Suprapubic skin (tissue), 4 donors: Measurements from ENCODE around the gene PCGF3. TPM values are rescaled to one million over a fixed set of nuclear protein-coding genes. Genes with fewer than 3 reads are reported as not detected.

Experiments
- DNase-seq, 2 donors: peaks; one replicate each; pipeline ENCODE4 v3.0.0-alpha.2; 2019; ENCODE audit warnings: low spot score in 2 of 2
- H3K27ac ChIP-seq: fragments of 200-600 bp; sonication (generic); one replicate; pipeline ENCODE4 v1.5.1; 2019
- H3K27me3 ChIP-seq: fragments of 200-600 bp; sonication (generic); one replicate; pipeline ENCODE4 v1.5.1; 2019
- H3K36me3 ChIP-seq: fragments of 200-600 bp; sonication (generic); one replicate; pipeline ENCODE4 v1.5.1; 2019
- H3K4me1 ChIP-seq: fragments of 200-600 bp; sonication (generic); one replicate; pipeline ENCODE4 v1.5.1; 2019
- H3K4me3 ChIP-seq: fragments of 200-600 bp; sonication (generic); one replicate; pipeline ENCODE4 v1.5.1; 2019; ENCODE audit warnings: mild to moderate bottlenecking
- H3K9me3 ChIP-seq: fragments of 200-600 bp; sonication (generic); one replicate; pipeline ENCODE4 v1.5.1; 2019
- EP300 ChIP-seq: sonication (generic); formaldehyde crosslinking; IDR thresholded peaks from one replicate; pipeline ENCODE4 v1.6.1; 2017; ENCODE audit warnings: antibody characterized with exemption
- POLR2A ChIP-seq, 2 donors: fragments of 450-650 bp; IDR thresholded peaks; one replicate each; pipeline ENCODE4 v1.6.1; 2017; ENCODE audit warnings: antibody characterized with exemption in 2 of 2, mild to moderate bottlenecking in 2 of 2, moderate library complexity in 2 of 2
- POLR2AphosphoS5 ChIP-seq, 3 donors: sonication (generic); formaldehyde crosslinking; IDR thresholded peaks; one replicate each; pipeline ENCODE4 v1.6.1; 2017; ENCODE audit warnings: antibody characterized with exemption in 3 of 3
- WGBS: methylation state at CpG from one replicate; pipeline ENCODE4 v1.1.5; 2018; 5-methylcytosine and 5-hydroxymethylcytosine counted together
- total RNA-seq, 4 donors: library from RNA; depleted of rRNA; stranded (reverse); fragments of >200 nt; gene quantifications; one replicate each; pipeline ENCODE4 v1.1.0, GENCODE V29; 2016
- TF ChIP-seq, protein P1 (sequence below), 2 donors: fragments of 200-600 bp in 1 of 2; fragments of 450-650 bp in 1 of 2; sonication (generic) in 1 of 2; IDR thresholded peaks; one replicate each; pipeline ENCODE4 v1.5.1; 2016 to 2019; ENCODE audit warnings: antibody characterized with exemption in 2 of 2, mild to moderate bottlenecking in 1 of 2, moderate library complexity in 1 of 2

The PCGF3 gene
- total RNA-seq, 4 donors from 2014 or later, result 59.7 to 152 (median 71.2) TPM

DNA sequence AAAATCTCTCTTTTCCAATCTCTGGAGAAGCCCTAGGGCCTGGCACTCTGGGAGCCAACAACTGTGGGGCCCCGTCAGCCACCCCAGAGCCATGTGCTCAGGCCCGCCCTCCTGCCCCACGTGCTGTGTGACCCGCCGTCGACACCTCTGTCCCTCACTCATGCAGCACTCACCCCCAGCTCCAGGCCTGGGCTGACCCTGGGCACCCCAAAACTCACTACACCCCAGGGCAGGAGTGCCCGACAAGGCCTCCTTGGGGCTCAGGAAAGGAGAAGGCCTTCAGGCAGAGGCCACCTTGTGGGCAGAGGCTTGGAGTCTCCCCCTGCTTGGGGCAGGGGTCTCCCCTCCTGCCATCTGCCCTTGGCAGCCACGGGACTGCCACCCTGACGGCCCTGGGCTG, 25.5 kb upstream of the PCGF3 start:
- Histone ChIP-seq H3K27me3 (no peaks in the 10 kb centered on the region), H3K27ac (no peak overlapping the region), H3K36me3 (no peaks in the 10 kb centered on the region), H3K4me3 (no peak overlapping the region), H3K4me1 (peaks cover 80% of the 10 kb centered on the region), H3K9me3 (no peaks in the 10 kb centered on the region)
- TF ChIP-seq POLR2A (IDR thresholded peaks at IDR 0.05) (no peak), EP300 (no peak), POLR2AphosphoS5 (IDR thresholded peaks at IDR 0.05) (no peak)
- TF ChIP-seq, protein P1, sequence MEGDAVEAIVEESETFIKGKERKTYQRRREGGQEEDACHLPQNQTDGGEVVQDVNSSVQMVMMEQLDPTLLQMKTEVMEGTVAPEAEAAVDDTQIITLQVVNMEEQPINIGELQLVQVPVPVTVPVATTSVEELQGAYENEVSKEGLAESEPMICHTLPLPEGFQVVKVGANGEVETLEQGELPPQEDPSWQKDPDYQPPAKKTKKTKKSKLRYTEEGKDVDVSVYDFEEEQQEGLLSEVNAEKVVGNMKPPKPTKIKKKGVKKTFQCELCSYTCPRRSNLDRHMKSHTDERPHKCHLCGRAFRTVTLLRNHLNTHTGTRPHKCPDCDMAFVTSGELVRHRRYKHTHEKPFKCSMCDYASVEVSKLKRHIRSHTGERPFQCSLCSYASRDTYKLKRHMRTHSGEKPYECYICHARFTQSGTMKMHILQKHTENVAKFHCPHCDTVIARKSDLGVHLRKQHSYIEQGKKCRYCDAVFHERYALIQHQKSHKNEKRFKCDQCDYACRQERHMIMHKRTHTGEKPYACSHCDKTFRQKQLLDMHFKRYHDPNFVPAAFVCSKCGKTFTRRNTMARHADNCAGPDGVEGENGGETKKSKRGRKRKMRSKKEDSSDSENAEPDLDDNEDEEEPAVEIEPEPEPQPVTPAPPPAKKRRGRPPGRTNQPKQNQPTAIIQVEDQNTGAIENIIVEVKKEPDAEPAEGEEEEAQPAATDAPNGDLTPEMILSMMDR (IDR thresholded peaks at IDR 0.05), result no peak
- WGBS, result 87% methylated on average over 3 of the region's 9 CpGs
- no peak for DNase-seq

DNA sequence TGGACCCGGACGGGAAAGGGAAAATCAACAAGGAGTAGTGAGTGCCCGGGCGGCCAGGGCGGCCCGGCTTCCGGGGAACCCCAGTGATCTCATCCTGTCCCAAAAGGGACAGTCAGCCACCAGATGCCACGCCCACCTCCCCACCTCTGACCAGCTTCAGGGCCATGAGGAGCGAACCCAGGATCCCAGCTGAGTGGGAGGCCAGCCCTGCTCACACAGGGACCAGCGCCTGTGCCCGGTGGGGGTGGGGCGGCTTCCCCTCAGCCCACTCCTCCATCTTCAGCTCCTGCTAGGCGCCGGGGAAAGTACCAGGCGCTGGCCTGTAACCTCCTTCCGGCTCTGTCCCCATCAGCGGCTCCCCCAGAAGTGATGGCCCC, 25.1 kb upstream of the PCGF3 start:
- Histone ChIP-seq H3K4me1 (peaks cover 76% of the 10 kb centered on the region), H3K36me3 (no peaks in the 10 kb centered on the region), H3K9me3 (no peaks in the 10 kb centered on the region), H3K4me3 (peak overlapping the region; percentile 60), H3K27me3 (no peaks in the 10 kb centered on the region), H3K27ac (no peak overlapping the region)
- no CpG with 5 or more reads among the region's 17 CpGs for WGBS
- TF ChIP-seq POLR2A (IDR thresholded peaks at IDR 0.05) (no peak), POLR2AphosphoS5 (IDR thresholded peaks at IDR 0.05) (no peak), EP300 (no peak)
- TF ChIP-seq, protein P1 (IDR thresholded peaks at IDR 0.05), result no peak
- peak; percentile 78 to 80 for DNase-seq

DNA sequence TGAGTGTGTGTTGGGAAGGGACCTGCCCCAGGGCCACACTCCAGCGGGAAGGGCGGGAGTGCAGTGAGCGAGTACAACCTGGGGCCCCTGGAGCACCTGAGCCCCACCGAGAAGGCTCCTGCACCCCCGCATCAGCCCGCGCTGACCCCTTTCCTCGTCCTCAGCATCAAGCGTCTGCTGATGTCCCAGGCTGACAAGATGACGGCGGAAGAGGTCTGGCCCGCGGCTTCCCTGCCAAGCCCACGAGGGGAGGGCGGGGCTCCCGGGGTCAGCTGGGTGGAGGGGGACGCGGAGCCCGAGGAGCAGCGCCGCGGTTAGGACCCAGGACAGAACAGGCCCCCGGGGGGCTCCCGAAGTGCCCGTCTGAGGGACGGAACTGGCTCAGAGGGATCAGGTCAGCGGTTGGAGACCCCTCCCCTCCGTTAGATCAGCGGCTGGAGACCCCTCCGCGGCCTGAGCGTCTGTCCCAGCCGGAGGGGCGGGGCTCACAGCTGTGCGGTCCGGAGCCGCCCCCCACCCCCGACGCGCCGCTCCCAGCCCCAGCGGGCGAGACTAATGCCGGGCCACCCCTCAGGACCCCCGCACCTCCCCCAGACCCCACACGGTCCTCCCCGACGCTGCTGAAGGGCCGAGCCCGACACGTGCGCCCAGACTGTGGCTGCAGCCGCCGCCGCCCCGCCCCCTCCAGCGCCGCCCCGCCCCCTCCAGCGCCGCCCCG, 24.5 kb upstream of the PCGF3 start:
- Histone ChIP-seq H3K27ac (no peak overlapping the region), H3K36me3 (no peaks in the 10 kb centered on the region), H3K4me3 (peak overlapping the region; percentile 60), H3K9me3 (no peaks in the 10 kb centered on the region), H3K27me3 (no peaks in the 10 kb centered on the region), H3K4me1 (peaks cover 70% of the 10 kb centered on the region)
- no CpG with 5 or more reads among the region's 62 CpGs for WGBS
- peak; percentile 82 to 91 for DNase-seq
- TF ChIP-seq POLR2A (IDR thresholded peaks at IDR 0.05) (no peak), EP300 (no peak), POLR2AphosphoS5 (IDR thresholded peaks at IDR 0.05) (no peak)
- TF ChIP-seq, protein P1 (IDR thresholded peaks at IDR 0.05), result no peak

DNA sequence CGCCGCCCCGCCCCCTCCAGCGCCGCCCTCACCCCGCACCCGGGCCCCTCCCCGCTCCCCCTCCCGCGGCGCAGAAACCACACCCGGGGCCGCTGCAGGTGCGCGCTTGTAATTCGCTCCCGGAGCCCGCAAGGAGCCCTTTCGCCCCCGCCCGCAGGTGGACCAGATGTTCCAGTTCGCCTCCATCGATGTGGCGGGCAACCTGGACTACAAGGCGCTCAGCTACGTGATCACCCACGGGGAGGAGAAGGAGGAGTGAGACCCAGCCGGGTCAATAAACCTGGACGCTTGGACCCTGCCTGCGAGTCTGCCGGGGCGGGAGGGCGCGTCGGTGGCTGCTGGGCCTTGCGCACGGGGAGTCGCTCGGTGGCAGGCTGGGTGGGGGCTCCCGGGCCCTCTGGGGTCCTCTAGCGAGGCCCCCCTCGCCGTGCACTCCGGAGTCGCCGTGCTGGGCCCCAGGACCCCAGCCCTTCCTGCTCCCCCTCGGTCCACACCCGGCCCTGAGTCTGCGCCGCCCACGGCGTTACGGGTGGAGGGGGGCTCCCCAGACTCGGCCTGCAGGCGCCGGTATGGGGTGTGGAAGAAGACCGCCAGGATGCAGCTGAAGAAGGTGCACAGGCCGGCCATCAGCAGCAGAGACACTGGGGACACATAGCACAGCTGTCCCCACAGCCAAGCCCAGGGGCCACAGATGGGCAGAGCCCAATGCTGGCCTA, 23.7 kb upstream of the PCGF3 start:
- H3K27ac ChIP-seq, result no peak overlapping the region
- H3K4me3 ChIP-seq, result peak overlapping the region; percentile 60
- H3K4me1 ChIP-seq, result peaks cover 67% of the 10 kb centered on the region
- 53% methylated on average over 14 of the region's 58 CpGs for WGBS
- H3K9me3 ChIP-seq, result no peaks in the 10 kb centered on the region
- DNase-seq, result peak; percentile 79 to 82
- H3K27me3 ChIP-seq, result no peaks in the 10 kb centered on the region
- no peaks in the 10 kb centered on the region for H3K36me3 ChIP-seq
- TF ChIP-seq EP300 (no peak), POLR2AphosphoS5 (IDR thresholded peaks at IDR 0.05) (no peak), POLR2A (IDR thresholded peaks at IDR 0.05) (no peak)
- TF ChIP-seq, protein P1 (IDR thresholded peaks at IDR 0.05), result no peak

DNA sequence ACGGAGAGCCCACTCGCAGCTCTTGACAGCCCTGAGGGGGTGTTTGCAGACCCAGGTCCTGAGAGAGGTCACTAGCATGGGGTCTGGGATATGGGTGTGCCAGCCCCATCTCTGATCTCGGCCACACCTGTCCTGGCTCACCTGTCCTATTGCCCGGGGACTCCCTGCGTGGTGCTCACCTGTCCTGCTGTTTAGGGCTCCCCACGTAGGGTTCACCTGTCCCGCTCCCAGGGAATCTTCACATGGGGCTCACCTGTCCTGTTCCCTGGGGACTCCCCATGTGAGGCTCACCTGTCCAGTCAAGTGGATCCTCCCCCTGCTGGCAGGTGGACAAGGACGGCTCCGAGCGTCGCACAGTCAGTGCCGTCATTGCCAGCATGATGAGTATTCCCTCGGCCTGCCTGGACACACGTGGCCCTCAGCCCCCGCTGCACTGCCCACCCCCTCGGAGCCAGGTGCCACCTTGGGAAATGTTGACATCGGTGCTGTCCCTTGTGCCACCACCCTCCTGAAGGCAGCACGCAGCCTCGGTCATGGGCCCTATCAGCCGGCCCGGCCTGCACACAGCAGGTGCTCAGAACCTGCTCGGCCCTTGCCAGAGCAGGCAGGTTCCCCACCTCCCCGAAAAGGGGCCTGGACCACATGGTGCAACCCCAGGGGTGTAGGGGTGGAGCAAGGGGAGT, 23.0 kb upstream of the PCGF3 start:
- WGBS, result 77% methylated on average over 9 of the region's 23 CpGs

More for the DNA sequence above, 23.0 kb upstream of the PCGF3 start:
- no peaks in the 10 kb centered on the region for H3K9me3 ChIP-seq
- TF ChIP-seq EP300 (no peak), POLR2AphosphoS5 (IDR thresholded peaks at IDR 0.05) (no peak), POLR2A (IDR thresholded peaks at IDR 0.05) (no peak)
- TF ChIP-seq, protein P1 (IDR thresholded peaks at IDR 0.05), result no peak
- H3K27ac ChIP-seq, result no peak overlapping the region
- H3K4me3 ChIP-seq, result peak overlapping the region; percentile 60
- peak; percentile 71 to 74 for DNase-seq
- H3K36me3 ChIP-seq, result no peaks in the 10 kb centered on the region
- peaks cover 67% of the 10 kb centered on the region for H3K4me1 ChIP-seq
- no peaks in the 10 kb centered on the region for H3K27me3 ChIP-seq
